ENCODE results near the gene SLC7A10. TPM values are rescaled to one million over a fixed set of nuclear protein-coding genes. Genes with fewer than 3 reads are reported as not detected.

SLC7A10 gene
- total RNA-seq, 2 experiments from 2014 or later = not detected

DNA sequence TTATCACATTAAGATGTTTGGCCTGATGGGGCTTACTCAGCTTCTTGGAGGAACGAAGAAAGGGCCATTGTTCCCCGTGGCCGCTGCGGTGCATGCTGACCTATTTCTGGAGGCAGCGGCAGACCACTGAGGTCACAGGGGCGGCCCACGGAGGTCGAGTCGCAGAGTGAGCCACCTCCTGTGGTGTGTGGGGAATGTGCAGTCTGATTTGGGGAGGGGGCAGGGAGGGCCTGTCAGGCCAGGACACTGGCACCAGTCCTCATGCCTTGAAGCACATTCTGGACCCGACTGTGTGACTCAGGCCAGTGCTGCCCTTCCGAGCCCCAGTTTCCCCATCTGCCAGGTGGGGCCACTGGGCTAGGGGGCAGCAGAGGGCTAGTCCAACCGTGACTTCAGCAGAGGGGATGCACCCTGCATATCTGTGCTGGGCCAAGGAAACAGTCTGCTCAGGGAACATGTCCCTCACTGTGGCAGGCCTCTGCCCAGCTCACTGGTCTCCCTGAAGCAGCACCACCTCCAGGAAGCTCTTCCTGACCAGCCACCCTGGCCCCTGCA lies 6.3 kb downstream of the SLC7A10 start:
- intact Hi-C loops (cut with DNase I, micrococcal nuclease) = no loop called here
- Mint-ChIP-seq H3K27me3 (peaks cover 24% of the 10 kb centered on the region), H3K9me3 (no peaks in the 10 kb centered on the region), H3K4me3 (no peak overlapping the region), H3K27ac (no peak overlapping the region), H3K4me1 (ENCODE audit: low read depth) (no peaks in the 10 kb centered on the region), H3K36me3 (ENCODE audit: low read depth) (no peaks in the 10 kb centered on the region)
- Histone ChIP-seq H3K4me1 (ENCODE audit: insufficient read depth, low read length) (no peaks in the 10 kb centered on the region), H3K9me3 (ENCODE audit: control insufficient read depth in 1 of 2, insufficient read depth in 1 of 2, low read length in 2 of 2) (no peaks in the 10 kb centered on the region), H3K4me3 (ENCODE audit: low read length) (no peak overlapping the region), H3K27ac (ENCODE audit: low read depth in 1 of 2, low read length in 2 of 2) (no peak overlapping the region), H3K36me3 (ENCODE audit: insufficient read depth, low read length) (no peaks in the 10 kb centered on the region), H3K27me3 (ENCODE audit: control insufficient read depth in 1 of 2, insufficient read depth in 2 of 2, low read length in 2 of 2) (peaks cover 10 to 14% of the 10 kb centered on the region in 2 experiments)
- no peak for ATAC-seq (ENCODE audit: poor library complexity)
- CTCF ChIA-PET = no interaction called here
- POLR2A ChIA-PET = no interaction called here
- no peak for DNase-seq
- no peak for TF ChIP-seq CTCF (IDR thresholded peaks at IDR 0.05)

GRCh38 chr19:33217881-33218280 lies 7.8 kb downstream of the SLC7A10 start:
- peaks cover 18% of the 10 kb centered on the region for H3K27me3 Mint-ChIP-seq
- Histone ChIP-seq H3K27me3 (ENCODE audit: control insufficient read depth in 1 of 2, insufficient read depth in 2 of 2, low read length in 2 of 2) (peaks cover 4 to 6% of the 10 kb centered on the region in 2 experiments), H3K36me3 (ENCODE audit: insufficient read depth, low read length) (no peaks in the 10 kb centered on the region), H3K27ac (ENCODE audit: low read depth in 1 of 2, low read length in 2 of 2) (no peak overlapping the region), H3K4me3 (ENCODE audit: low read length) (no peak overlapping the region), H3K9me3 (ENCODE audit: control insufficient read depth in 1 of 2, insufficient read depth in 1 of 2, low read length in 2 of 2) (no peaks in the 10 kb centered on the region), H3K4me1 (ENCODE audit: insufficient read depth, low read length) (no peaks in the 10 kb centered on the region)
- DNase-seq = no peak
- H3K27ac Mint-ChIP-seq = no peak overlapping the region
- TF ChIP-seq CTCF (IDR thresholded peaks at IDR 0.05) = no peak
- CTCF ChIA-PET = no interaction called here
- intact Hi-C loops (cut with DNase I, micrococcal nuclease) = no loop called here
- no peak overlapping the region for H3K4me3 Mint-ChIP-seq
- no peaks in the 10 kb centered on the region for H3K9me3 Mint-ChIP-seq
- no peaks in the 10 kb centered on the region for H3K4me1 Mint-ChIP-seq (ENCODE audit: low read depth)
- POLR2A ChIA-PET = no interaction called here
- no peak for ATAC-seq (ENCODE audit: poor library complexity)
- no peaks in the 10 kb centered on the region for H3K36me3 Mint-ChIP-seq (ENCODE audit: low read depth)

DNA sequence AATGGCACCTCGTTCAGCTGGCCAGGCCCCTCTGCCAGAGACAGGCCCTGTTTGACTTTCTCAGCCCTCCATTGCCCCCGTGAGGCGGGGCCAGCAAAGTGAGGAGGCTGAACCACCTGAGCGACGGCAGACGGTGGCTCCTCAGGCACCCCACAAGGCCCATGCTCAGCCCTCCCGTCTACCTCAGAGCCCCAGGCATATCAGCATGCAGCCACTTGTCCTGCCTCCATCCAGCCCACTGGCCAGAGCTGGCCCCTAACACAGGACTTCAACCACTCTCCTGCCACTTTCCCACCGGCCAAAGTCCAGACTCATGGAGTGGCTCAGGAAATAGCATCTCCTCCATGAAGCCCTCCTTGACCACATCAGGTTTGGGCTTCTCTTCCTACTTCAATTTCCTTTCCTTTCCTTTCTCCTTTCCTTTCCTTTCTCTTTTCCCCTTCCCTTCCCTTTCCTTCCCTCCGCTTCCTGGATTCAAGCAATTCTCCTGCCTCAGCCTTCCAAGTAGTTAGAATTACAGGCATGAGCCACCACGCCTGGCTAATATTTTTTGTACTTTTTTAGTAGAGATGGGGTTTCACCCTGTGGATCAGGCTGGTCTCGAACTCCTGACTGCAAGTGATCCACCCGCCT lies 9.3 kb downstream of the SLC7A10 start:
- CTCF ChIA-PET = interaction anchor here (0.7 kb wide), 1 partner anchor 210 kb away, joined by 3 read pairs; no protein-coding TSS in a partner anchor
- ATAC-seq (ENCODE audit: poor library complexity) (no peak), DNase-seq (no peak)
- intact Hi-C loops (cut with DNase I, micrococcal nuclease) = no loop called here
- no peak overlapping the region for H3K4me3 Mint-ChIP-seq
- no peaks in the 10 kb centered on the region for H3K4me1 Mint-ChIP-seq (ENCODE audit: low read depth)
- no peak for TF ChIP-seq CTCF (IDR thresholded peaks at IDR 0.05)
- H3K36me3 Mint-ChIP-seq (ENCODE audit: low read depth) = no peaks in the 10 kb centered on the region
- H3K36me3 ChIP-seq (ENCODE audit: insufficient read depth, low read length) = no peaks in the 10 kb centered on the region
- peaks cover 11% of the 10 kb centered on the region for H3K27me3 Mint-ChIP-seq
- POLR2A ChIA-PET = no interaction called here
- H3K27ac Mint-ChIP-seq = no peak overlapping the region
- H3K9me3 ChIP-seq (ENCODE audit: control insufficient read depth in 1 of 2, insufficient read depth in 1 of 2, low read length in 2 of 2) = no peaks in the 10 kb centered on the region
- H3K4me1 ChIP-seq (ENCODE audit: insufficient read depth, low read length) = no peaks in the 10 kb centered on the region
- no peak overlapping the region for H3K27ac ChIP-seq (ENCODE audit: low read depth in 1 of 2, low read length in 2 of 2)
- peaks cover 0 to 3% of the 10 kb centered on the region in 2 experiments for H3K27me3 ChIP-seq (ENCODE audit: control insufficient read depth in 1 of 2, insufficient read depth in 2 of 2, low read length in 2 of 2)
- H3K4me3 ChIP-seq (ENCODE audit: low read length) = no peak overlapping the region
- H3K9me3 Mint-ChIP-seq = no peaks in the 10 kb centered on the region

Data from CD4-positive, alpha-beta T cell (primary cell).